Fibroblast of gingiva (primary cell): ENCODE data around the gene NXPE1.
A peak's percentile ranks its signal among the peaks of the same experiment; 100 is the strongest.

Experiments used
- DNase-seq: peaks from one replicate; pipeline ENCODE4 v3.0.0-alpha.2; 2011; ENCODE audit warnings: low read depth

NXPE1 gene

DNA sequence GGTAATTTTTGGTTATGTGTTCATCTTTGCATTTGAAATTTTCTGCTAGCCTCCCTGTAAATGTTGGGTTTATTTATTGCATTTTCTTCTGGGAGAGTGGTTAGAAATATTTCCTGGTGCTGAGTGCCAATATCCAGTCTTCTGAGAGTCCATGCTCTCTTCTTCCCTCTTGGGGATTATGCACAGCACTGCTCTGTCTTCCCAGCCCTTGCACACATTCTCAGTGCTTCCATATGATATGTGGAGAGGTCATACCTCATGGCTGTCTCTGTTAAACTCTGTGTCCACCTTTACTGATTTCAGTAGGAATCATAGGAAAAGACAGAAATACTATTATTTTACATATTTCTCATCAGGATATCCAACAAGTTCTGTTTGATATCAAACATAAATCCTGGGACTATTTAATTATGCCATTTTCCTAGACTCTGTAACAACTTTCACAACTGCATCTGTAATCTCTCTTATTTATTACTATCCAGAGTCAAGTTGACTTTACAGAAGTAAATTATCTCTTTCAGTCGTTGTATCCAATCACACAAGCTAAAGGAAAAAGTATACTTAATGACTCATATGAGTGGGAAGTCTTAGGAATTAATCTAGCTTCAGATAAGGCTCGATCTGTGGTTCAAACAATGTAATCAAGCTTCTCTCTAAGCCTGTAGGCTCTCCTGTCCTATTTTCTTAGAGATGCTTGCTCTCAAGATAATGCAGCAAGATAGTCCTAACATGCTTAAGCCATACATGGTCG, 2.7 kb upstream of the NXPE1 start:
- no peak for DNase-seq

GRCh38 chr11:114556135-114556534, 3.5 kb downstream of the NXPE1 start:
- no peak for DNase-seq

GRCh38 chr11:114553642-114554041, 6.0 kb downstream of the NXPE1 start:
- DNase-seq, result no peak

GRCh38 chr11:114551060-114551459, 8.6 kb downstream of the NXPE1 start:
- no peak for DNase-seq

DNA sequence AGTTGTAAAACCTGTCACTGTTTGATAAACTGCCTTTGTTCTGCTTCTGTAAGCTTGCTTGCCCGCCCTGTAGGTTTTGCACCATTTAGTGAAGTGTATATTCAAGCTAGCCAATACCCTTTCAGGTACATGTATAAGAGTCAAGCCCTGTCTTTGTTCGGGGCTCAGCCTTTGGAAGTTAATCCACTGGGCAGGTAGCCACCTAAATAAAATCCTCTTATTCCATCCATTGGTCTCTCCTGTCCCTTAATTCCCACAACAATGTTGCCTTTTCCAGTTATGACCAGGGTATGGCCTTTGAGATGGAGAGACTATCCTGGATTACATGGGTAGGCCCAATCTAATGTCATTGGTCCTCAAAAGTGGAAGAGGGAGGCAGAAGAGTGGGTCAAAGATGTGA, 34.0 kb downstream of the NXPE1 start:
- no peak for DNase-seq

DNA sequence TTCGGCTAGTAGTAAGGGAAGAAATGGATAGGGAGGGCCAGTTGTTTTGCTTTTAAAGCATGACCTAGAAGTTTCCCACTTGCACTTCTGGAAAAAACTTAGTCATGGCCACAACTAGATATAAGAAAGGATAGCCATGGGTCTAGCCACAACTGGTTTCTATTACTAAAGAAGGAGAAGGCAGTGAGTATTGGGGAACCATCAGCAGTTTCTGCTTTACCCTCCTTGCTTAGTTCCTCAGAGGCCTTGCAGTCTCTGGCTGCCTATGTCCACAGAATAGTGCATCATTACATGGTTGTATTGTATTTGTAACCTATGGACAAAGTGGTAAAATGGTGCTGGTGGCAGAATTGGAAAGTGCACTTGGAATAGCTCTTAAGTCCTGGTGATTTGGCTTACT, 35.6 kb downstream of the NXPE1 start:
- DNase-seq, result no peak

DNA sequence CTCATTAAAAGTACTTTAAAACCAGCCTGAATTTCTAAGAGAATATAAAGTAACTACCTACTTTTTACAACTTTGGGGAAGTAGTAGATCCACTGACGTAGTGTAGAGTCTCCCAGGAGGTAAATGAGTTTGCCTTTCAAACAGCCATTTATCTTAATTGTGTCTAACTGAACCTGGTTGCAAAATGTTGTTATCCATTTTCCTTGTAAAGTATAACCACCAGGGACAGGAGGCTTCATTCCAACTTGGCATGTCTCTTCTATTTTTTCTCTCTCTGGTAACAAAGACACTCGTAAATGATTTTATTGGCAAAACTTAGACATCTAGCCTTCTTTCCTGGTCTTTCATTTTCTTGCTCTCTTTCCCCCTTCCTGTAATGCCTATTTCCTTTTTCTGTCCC, 36.9 kb downstream of the NXPE1 start:
- no peak for DNase-seq

- no peak for DNase-seq
These were observed 48.1 kb downstream of the NXPE1 start for GRCh38 chr11:114511538-114511937.

DNA sequence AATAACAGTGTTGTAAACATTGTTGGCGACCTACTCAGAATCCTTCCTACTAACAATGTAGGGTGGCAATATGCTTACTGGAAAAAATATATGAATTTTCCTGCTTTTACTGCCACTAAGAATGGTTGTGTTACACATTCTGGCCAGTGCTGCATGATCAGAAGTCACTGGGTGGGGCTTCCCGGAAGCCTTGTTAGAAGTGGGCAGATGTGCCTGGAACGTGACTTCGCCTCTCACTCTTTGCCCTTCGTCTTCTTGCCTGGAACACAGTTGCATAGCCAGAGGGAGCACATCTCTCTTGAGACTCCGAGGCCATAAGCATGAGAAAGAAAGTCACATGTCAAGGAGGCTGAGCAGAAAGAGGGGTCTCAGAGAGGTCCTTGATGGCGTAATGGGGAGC, 48.6 kb downstream of the NXPE1 start:
- no peak for DNase-seq

GRCh38 chr11:114501901-114502300, 57.8 kb downstream of the NXPE1 start:
- DNase-seq, result no peak

GRCh38 chr11:114499756-114500155, 59.9 kb downstream of the NXPE1 start:
- no peak for DNase-seq

- no peak for DNase-seq
These were observed 62.8 kb downstream of the NXPE1 start for GRCh38 chr11:114496915-114497314.

DNA sequence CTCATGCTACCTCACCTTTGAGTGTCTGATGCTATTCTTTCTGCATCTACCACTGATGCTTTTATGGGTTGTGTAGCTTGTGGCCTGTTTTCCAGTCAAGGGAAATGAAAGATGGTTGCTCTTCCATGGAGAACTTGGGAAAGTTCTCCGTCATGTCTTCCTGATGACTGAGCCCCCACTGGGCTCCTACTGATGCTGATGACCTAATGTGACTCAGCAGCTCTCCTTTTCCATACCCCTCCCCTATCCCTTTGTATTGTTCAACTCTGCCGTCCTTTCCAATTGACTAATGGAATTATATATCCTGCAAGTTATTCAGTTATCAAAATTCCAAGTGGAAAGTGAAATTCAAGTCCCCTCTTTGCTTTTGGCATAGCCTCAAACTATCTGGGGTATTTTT, 75.8 kb downstream of the NXPE1 start:
- no peak for DNase-seq

DNA sequence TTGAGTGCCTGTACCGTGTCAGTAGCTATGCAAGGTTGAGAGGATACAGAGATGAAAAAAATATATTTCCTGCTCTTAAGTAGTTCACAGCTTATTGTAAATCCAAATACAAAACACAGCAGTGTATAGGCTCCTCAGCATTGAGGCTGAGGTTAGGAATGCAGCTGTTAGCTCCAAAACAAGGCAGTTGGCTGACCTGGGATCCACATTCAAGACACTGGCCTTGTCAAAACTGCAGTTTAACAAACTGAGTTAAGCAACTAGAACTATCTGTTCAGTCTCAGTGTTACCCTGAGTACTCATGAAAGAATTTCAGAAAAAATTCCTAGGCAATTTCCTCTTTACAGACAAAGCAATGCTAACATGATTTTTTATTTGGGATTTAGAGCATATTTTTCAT, 77.6 kb downstream of the NXPE1 start:
- no peak for DNase-seq

DNA sequence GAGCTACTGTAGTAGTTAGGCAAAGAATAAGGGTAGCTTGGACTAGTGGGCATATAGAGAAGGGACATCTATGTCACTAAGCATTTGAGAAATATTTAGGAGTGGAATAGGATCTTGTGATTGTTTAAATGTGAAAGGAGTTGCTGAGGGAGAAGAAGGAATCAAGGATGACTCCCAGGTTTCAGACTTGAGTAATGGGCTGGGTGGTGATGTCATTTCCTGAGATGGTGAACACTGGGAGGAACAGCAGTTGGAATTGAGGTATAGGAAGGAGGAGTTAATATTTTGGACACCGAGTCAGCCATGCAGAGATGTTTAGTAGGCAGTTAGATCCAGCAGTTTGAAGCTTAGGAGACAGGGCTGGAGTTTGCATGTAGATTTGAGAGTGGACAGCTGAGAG, 80.3 kb downstream of the NXPE1 start:
- no peak for DNase-seq

DNA sequence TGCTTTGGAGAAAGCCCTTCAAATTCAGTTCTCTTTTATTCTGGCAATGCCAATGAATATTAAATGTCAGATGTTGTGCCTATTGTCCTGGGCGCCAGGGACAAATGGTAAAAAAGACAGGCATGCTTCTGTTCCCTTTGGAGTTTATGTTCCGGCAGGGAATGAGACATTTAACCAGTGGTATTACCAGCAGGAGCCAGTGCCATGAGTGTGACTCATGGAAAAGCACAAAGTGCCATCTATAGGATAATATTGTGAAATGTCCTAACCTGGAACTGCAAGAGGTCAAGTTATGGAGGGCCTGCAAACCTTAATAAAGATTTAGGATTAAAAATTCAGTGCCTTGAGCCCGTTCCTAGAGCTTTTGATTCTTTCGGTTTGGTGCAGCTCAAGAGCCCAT, 80.9 kb downstream of the NXPE1 start:
- peak; percentile 3 for DNase-seq

GRCh38 chr11:114478001-114478410, 81.7 kb downstream of the NXPE1 start:
- no peak for DNase-seq

DNA sequence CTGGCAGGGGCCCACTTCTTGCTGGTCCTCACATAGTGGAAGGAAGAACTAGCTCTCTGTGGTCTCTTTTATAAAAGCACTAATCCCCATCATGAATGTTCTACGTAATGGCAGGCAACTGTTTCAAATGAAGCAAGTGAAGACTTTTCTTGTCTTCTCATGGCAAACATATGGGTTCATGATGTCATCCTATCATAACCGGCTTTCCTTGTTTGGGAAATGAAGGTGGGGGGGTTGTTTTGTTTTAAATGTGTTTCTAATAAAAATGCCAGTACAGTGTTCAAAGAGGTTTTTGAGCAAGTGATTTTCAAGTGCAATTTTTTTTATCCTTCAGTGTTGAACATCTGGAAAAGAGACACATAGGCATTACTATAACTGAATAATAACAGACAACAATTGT, 87.0 kb downstream of the NXPE1 start:
- no peak for DNase-seq
